NCI-H1694 (cell line): ENCODE data around the gene KIAA0319L.

Source experiments
- DNase-seq: peaks from one replicate; lab custom pipeline; 2025; lab: John Stamatoyannopoulos, UW

Gene KIAA0319L

GRCh38 chr1:35443768-35444518 lies 113.3 kb downstream of the KIAA0319L start:
- DNase-seq = peak; percentile 7

GRCh38 chr1:35442734-35443133 lies 114.5 kb downstream of the KIAA0319L start:
- no peak for DNase-seq

- no peak for DNase-seq
These were observed 115.2 kb downstream of the KIAA0319L start for GRCh38 chr1:35441926-35442579.

- DNase-seq = no peak
These were observed 117.6 kb downstream of the KIAA0319L start for GRCh38 chr1:35439626-35440025.

- no peak for DNase-seq
These were observed 120.0 kb downstream of the KIAA0319L start for GRCh38 chr1:35437200-35437599.

GRCh38 chr1:35436078-35436477 lies 121.1 kb downstream of the KIAA0319L start:
- DNase-seq = no peak

- DNase-seq = no peak
These were observed 122.5 kb downstream of the KIAA0319L start for GRCh38 chr1:35434703-35435102.

GRCh38 chr1:35433714-35434113 lies 123.5 kb downstream of the KIAA0319L start:
- no peak for DNase-seq

- DNase-seq = no peak
These were observed 125.0 kb downstream of the KIAA0319L start for GRCh38 chr1:35432231-35432630.

GRCh38 chr1:35431173-35431599 lies 126.0 kb downstream of the KIAA0319L start:
- no peak for DNase-seq

- no peak for DNase-seq
These were observed 126.4 kb downstream of the KIAA0319L start for GRCh38 chr1:35430762-35431161.

GRCh38 chr1:35428360-35428759 lies 128.8 kb downstream of the KIAA0319L start:
- DNase-seq = no peak

GRCh38 chr1:35426097-35426586 lies 131.1 kb downstream of the KIAA0319L start:
- DNase-seq = no peak

GRCh38 chr1:35408925-35409324 lies 148.3 kb downstream of the KIAA0319L start:
- no peak for DNase-seq

- no peak for DNase-seq
These were observed 149.5 kb downstream of the KIAA0319L start for GRCh38 chr1:35407743-35408142.

GRCh38 chr1:35406103-35406502 lies 151.1 kb downstream of the KIAA0319L start:
- DNase-seq = no peak

- no peak for DNase-seq
These were observed 156.2 kb downstream of the KIAA0319L start for GRCh38 chr1:35401049-35401448.

GRCh38 chr1:35398739-35399138 lies 158.5 kb downstream of the KIAA0319L start:
- no peak for DNase-seq

GRCh38 chr1:35394386-35394785 lies 162.8 kb downstream of the KIAA0319L start:
- no peak for DNase-seq

- no peak for DNase-seq
These were observed 166.4 kb downstream of the KIAA0319L start for GRCh38 chr1:35390600-35391494.

- DNase-seq = no peak
These were observed 170.2 kb downstream of the KIAA0319L start for GRCh38 chr1:35386959-35387358.

- no peak for DNase-seq
These were observed 170.9 kb downstream of the KIAA0319L start for GRCh38 chr1:35386290-35386689.
